ENCODE results near the gene ADORA1.

The ADORA1 gene

DNA sequence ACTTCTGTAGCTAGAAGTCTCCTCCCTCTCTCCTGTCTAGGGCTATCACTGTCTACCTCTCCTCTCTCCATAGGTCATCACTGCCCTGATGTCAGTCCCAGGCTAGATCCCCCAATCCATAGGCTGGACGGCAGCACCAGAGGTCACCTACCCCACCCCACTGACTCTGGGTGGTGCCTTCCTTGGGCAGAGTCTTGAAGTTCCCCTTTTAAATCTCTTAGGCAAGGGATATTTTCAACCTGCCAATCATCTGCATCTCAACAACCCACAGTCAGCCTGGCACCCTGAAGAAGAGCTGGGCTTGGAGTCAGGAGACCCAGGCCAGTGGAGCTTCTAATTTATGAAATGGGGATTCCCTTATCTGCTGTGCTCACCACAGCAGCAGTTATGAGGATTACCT lies 34.9 kb downstream of the ADORA1 start:
- DNase-seq = no peak

DNA sequence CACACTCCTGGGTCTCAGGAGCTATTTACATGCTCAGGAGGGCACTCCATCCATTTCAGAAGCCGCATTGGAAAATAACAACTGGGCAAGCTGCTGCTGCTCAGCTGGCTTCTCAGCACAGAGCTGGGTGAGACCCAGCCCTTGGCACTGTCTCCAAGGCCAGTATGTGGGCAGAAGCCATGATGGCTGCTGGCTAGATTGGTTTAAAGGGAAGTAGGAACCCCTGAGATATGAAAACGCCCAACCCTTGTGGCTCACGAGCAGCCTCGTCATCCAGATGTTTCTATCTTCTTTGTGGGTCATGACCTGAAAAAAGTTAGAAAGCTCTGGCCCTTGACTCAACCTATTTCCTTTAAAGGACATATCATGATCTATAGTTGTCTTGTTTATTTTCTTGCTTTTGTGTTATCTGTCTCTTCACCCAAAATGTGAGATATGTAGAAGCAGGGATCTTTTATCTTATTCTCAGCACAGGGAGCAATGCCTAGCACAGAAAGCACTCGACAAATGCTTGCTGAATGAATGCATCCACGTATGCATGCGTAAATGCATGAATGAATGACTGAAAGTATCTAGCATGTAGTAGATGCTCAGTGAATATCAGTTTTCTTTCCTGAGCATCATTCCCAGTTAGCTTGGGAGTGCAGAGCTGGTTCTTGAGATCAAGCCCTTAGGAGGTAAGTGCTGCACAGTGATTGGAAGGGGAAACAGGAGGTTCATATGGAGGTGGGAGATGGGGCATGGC lies 36.5 kb downstream of the ADORA1 start:
- no peak for DNase-seq

DNA sequence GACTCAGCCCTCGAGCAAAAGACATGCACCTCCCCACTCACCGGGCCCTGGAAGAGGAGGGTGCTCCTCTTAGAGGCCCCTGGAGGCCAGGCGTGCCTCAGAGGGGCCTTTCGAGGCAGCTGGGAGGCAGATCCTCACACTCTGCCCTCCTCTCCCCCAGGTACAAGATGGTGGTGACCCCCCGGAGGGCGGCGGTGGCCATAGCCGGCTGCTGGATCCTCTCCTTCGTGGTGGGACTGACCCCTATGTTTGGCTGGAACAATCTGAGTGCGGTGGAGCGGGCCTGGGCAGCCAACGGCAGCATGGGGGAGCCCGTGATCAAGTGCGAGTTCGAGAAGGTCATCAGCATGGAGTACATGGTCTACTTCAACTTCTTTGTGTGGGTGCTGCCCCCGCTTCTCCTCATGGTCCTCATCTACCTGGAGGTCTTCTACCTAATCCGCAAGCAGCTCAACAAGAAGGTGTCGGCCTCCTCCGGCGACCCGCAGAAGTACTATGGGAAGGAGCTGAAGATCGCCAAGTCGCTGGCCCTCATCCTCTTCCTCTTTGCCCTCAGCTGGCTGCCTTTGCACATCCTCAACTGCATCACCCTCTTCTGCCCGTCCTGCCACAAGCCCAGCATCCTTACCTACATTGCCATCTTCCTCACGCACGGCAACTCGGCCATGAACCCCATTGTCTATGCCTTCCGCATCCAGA lies 37.7 kb downstream of the ADORA1 start:
- no peak for DNase-seq

DNA sequence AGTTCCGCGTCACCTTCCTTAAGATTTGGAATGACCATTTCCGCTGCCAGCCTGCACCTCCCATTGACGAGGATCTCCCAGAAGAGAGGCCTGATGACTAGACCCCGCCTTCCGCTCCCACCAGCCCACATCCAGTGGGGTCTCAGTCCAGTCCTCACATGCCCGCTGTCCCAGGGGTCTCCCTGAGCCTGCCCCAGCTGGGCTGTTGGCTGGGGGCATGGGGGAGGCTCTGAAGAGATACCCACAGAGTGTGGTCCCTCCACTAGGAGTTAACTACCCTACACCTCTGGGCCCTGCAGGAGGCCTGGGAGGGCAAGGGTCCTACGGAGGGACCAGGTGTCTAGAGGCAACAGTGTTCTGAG lies 38.3 kb downstream of the ADORA1 start:
- no peak for DNase-seq

DNA sequence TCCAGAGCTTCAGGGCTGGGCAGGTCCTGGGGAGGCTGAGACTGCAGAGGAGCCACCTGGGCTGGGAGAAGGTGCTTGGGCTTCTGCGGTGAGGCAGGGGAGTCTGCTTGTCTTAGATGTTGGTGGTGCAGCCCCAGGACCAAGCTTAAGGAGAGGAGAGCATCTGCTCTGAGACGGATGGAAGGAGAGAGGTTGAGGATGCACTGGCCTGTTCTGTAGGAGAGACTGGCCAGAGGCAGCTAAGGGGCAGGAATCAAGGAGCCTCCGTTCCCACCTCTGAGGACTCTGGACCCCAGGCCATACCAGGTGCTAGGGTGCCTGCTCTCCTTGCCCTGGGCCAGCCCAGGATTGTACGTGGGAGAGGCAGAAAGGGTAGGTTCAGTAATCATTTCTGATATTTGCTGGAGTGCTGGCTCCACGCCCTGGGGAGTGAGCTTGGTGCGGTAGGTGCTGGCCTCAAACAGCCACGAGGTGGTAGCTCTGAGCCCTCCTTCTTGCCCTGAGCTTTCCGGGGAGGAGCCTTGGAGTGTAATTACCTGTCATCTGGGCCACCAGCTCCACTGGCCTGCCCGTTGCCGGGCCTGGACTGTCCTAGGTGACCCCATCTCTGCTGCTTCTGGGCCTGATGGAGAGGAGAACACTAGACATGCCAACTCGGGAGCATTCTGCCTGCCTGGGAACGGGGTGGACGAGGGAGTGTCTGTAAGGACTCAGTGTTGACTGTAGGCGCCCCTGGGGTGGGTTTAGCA lies 38.8 kb downstream of the ADORA1 start:
- peak; percentile 14 for DNase-seq

DNA sequence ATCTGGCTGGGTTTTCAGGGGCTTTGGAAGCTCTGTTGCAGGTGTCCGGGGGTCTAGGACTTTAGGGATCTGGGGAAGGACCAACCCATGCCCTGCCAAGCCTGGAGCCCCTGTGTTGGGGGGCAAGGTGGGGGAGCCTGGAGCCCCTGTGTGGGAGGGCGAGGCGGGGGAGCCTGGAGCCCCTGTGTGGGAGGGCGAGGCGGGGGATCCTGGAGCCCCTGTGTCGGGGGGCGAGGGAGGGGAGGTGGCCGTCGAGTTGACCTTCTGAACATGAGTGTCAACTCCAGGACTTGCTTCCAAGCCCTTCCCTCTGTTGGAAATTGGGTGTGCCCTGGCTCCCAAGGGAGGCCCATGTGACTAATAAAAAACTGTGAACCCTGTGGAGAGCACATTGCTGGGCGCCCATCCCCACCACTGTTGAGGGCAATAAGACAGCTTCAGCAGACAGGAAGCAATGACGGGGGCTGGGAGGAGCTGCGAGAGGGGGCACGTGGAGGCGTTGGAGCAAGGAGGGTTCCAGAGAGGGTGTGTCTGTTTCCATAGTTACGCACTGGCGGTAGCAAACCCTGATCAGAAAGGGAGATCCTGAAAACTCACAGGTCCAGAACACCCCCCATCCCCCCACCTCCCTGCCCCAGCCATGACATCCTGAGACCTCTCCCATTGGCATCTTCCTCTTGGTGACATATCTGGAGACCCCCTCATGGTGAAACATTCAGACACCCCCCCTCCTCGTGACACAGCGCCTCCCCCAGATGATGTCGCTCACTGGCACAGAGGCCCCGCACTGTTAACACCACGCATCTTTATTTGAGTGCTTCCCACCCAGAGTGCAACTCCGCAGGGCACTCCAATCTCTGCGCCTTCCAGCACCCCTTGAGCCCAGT lies 39.7 kb downstream of the ADORA1 start:
- DNase-seq = peak; percentile 36

DNA sequence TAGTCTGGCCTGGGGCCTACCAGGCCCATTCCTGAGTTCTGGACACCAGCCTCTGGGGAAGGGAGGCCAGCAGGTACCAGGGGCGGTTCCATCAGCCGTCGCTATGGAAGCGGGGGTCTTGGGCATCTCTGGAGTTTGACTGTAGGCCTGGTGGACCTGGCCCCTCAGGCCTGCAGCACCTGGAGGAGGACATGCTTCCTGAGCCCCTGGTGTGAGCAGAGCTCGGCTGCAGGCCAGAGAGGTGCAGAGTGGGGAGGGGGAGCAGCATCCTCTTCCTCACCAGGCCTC lies 40.3 kb downstream of the ADORA1 start:
- DNase-seq = no peak

DNA sequence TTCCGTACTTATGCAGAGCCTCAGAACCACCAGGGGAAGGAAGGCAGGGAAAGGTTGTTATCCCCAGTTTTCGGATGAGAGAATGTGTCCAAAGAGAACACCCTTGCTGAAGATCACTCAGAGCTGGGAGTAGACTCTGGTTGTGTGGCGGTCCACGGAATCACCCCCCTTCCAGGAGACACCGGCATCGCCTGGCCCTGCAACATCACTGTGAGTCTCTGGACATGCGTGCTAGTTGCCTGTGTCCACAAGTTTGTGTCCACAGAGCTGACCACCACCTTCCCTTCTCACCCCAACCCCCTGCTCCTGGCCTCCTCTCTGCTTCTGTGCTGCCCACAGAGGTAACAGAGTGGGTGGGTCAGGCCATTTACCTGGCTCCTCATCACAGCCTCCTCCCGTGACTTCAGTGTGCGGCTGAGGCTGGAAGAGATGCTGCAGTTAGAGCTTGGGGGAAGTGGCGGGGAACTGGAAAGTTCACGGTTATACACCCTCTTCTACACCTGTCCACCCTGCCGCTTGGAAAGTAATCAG lies 40.8 kb downstream of the ADORA1 start:
- no peak for DNase-seq

DNA sequence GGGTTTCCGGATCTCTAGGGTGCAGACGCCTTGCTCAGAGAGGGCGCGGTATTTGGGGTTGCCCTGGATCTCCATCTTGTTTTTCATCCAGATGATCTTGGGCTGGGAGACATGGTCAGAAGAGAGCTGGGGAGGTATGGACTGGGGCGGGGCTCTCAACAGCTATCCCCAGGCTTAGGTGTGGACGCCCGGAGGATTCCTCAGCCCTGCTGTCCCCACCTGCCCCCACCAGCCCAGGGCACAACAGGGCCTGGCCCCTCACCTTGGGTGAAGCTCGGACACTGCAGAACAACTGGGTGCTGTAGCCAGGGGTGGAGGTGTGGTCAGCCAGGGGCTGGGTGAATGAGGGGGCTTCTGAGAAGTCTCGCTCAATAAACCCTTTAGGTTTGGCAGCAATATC lies 41.5 kb downstream of the ADORA1 start:
- no peak for DNase-seq

DNA sequence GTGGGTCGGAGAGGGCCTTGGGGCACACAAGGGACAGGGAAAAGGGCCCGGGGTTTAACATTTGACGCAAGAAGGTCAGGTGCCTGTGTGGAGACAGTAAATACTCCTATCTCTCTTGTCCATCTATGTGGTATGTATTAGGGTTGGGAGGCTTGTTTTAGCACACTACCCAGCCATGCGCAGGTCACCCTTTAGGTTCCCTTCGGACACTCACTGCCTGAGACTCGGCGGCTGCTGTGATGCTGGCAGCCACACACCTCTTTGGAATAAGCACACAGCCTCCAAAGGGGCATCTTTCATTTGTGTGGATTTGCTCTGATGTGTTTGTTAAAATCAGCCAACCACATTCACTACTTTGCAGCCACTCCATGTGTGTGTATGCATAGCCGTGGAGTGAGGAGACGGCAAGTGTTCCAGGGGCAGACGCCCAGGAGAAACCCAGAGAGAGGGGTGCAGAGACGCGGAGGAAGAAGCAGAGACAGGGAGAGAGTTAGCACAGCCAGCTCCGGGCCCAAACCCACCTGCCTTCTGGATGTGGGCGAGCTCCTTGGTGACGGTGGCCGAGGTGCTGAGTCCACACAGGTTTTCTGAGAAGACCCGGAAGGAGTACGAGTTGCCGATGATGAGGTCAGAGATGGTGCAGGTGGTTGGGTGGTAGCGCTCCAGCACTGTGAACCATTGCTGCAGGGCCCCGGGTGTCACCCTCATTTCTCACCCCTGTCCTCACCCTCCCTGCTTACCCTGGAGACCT lies 42.4 kb downstream of the ADORA1 start:
- DNase-seq = no peak

DNA sequence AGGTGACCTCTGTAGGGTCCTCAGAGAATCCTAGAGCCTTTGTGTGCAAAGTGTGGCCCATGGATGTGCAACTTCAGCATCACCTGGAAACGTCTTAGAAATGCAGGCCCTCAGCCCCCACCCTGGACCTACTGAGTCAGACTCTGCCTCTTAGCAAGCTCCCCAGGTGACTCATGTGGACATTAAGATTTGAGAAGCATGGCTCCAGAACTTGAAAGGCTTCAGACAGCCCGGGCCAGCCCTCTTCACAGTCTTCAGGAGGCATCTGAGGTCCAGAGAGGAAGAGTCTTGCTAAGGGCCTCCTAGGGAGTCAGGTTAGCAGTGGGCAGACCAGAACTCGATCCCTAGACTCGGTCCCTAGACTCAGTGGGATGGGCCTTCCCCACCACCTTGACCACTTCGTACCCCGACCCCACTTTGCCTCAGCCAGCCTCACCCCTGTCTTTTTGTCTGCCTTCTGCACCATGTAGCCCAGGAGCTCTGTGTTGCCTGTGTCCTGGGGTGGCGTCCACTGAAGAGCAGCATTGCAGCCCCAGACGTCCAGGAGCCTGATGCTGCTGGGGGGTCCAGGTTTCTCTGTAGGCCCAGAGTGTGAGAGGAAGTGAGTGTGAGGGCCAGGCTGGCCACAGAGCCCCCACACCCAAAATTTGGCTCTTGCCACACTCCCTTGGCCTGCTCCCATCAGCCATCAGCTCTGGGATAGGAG lies 43.3 kb downstream of the ADORA1 start:
- no peak for DNase-seq

DNA sequence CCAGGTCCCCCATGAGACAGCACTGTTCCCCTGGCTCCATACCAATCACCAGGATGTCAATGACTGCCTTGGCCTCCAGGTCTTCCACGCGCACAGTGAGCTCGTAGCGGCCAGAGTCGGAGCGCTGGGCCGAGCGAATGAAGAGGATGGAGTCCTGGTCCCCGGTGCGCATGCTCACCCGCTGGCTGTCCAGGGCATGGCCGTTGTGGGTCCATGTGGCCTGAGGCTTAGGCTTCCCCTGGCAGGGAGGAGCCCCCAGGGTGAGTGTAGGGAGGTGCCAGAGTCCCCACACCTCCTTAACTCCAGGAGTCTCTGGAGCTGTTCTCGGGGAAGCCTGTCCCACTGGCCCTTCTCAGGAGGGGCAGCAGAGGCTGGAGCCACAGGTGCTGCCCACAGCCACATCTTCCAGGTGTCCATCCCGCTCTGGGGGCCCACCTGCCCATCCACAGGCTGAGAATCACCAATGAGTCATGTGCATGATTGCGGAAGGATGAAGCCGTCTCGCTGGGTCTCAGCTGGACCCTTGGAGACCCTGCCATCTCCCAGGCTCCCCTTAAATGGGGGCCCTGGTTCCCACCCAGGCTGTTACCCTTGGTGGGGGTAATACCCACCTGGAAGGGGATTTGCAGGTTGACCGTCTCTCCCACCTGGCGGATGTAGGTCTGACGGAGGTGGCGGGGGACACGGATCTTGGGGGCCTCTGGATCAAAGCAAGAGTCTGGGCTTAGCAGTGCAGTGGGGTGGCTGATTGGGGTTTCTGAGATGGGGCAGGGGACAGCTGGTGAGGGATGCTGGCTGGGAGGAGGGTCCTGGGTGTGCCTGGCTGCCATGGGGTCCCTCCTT lies 44.0 kb downstream of the ADORA1 start:
- DNase-seq = no peak

DNA sequence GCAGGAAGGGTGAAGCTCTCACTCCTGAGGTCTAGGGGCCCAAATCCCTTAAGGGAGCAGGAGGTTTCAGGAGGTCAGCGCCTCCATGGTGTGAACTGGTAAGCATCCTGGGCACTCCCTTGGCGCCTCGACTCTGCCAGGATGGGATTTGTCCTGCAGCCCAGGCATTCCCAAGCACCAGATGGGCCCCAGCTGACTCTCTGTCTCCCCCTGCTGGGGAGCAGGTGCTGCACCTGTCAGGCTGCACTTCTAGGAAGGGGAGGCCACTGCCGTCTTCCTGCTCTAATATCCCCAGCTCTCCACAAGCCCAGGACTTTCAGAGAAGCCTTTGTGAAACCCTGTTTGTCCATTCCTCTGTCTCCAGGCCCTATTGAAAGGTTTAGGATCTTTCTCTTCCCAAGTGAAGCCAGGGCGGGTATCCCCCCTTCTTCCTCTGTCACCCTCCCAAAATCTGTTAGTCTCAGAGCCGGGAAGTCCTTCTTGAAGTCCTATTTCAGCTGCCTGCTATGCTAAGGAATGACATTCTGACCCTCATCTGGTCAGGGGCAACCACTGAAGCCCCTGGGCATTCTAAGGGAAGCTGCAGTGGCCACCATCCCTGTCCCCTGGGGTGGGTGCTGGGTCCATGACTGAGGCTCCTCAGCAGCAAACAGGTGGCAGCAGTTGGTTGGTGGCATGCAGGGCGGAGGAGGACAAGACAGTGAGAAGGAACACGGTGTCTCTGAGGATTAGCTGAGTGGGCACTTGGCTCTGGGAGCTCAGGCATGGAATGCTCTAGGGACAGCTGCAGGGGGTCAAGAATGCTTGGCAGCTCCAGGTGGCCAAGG lies 44.9 kb downstream of the ADORA1 start:
- peak; percentile 78 for DNase-seq

DNA sequence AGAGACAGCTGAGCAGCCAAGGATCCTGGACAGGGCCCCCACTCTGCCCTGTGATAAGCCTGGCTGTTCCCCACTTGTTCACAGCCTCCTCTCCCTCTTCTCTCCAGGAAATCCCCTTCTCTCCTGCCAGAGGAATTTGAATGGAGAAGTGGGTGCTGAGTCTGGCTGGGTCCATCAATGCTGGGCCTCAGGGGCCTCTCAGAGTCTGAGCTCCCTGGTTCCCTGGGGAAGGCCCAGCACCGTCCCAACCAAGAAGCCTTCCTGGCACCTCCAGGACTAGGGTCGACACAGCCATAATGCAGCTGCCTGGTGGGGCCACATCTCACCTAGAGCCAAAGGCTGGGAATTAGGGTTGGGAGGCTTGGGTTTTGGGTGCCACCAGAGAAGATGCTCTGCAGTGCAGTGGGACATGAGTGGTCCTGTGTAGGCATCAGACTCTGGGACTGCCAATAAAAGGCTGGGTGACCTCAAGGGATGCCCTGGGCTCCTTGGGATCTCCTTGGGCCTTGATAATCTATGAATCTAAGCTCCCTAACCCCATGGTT lies 45.6 kb downstream of the ADORA1 start:
- no peak for DNase-seq

DNA sequence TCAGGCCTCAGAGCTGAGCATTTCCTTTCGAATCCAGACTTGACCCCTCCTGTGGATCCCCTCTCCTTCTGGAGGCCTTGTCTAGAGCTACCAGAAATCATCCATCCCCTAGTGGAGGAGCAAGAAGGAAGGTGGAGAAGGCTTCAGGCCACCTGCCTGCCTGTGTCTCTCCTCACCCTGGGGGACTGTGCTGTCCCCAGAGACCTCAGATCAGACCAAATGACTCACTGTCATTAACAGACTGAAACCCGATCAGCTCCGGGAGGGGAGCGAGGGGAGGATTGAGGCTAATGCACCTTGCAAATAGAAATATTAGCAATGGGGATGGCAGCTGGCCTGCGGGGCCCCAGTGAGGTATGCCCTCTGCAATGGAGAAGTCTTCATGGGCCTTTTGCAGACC lies 46.0 kb downstream of the ADORA1 start:
- peak; percentile 68 for DNase-seq

DNA sequence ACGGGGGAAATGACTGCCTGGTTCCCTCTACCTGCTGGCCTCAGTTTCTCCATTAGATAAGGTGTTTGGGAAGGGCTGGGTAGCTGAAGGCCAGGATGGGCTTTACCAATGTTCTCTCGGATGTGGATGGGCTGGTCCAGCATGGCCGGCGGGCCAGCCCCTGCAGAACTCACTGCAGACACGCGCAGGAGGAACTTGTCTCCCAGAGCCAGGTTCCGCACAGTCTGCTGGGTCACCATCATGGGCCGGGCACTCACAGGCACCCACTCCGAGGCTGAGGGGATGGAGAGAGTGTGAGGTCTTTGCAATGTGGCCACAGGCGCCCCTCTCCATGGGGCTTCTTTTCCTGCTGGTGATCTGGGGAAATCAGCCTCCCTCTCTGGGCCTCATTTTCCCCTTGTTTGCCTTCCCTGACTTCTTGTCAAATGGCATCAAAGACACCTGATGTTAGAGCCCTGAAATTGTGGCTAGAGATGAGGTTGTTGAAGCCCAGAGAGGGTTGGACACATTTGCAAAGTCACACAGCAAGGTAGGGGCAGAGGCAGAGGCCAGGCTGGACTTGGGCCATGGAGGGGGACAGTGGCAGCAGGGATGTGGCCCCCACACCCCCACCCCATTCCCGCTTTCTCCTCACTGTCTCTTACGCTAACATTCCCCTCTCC lies 46.9 kb downstream of the ADORA1 start:
- no peak for DNase-seq

DNA sequence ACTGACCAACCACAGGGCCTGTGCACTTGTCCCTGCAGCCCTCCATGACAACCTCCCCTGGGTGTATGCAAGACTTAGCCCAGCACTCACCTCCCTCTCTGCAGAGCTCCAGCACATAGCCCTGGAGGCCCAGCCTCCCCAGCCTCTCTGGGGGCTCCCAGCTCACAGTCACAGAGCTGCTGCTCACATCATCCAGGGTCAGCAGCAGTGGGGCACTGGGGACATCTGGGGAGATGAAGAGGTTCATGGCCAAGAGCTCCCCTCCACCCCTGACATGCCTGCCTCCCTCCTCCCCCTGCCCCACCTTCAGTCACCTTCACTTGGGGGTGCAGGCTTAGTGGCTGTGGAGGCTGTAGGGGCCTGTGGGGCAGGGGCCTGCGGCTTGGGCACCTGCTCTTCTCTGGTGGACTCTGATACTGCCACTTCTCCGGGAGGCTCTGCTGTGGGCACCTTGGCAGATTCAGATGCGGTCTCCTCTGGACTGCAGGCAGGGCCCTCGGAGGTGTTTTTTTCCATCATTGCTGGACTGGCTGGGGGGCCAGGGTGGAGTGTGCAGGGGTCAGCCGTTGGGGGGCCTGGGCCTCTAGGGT lies 47.8 kb downstream of the ADORA1 start, which contains the start of gene MYBPH:
TSS of gene MYBPH (minus strand) at position 590 of the 590 bp plus-strand sequence. CDS start at position 519, 71 bp downstream.
- no peak for DNase-seq

DNA sequence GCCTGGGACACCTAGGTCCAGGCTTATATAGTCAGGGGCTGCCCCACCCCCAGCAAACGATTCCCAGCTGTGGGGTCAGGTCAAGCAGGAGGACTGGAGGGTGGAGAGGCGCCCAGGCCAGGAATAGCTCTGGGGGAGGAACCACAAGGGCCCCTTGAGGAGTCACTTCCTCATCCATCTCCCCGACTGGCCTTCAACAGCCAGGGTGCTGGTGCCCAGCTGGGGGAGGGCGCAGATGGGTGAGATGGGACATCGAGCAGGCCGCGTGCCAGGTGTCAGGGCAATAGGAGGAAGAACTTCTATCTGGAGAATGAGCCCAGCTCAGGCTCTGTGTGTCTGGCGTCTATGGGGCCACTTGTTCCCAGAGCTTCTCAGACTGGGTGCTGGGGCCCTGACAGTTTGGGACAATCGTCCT lies 48.3 kb downstream of the ADORA1 start:
- DNase-seq = no peak

Data from NCI-H69 (cell line).